OCI-LY7 (cell line): ENCODE measurements around the gene NME9.

ENCODE experiments used
- EZH2phosphoT487 ChIP-seq: fragments of 200-600 bp; sonication (generic); IDR thresholded peaks from 2 replicates; pipeline ENCODE4 v1.6.1; 2018; ENCODE audit warnings: low read depth, borderline replicate concordance, mild to moderate bottlenecking, mixed run types, antibody characterized with exemption, low read length, moderate library complexity, mixed read lengths
- TF ChIP-seq, protein P1 (sequence below): fragments of 200-600 bp; sonication (generic); conservative IDR thresholded peaks from 2 replicates; pipeline ENCODE4 v1.5.1; 2014; ENCODE audit warnings: mild to moderate bottlenecking, antibody characterized with exemption, low read length, moderate library complexity, mixed read lengths

GRCh38 chr3:138259126-138259525 lies 70.5 kb downstream of the NME9 start:
- TF ChIP-seq, protein P1, sequence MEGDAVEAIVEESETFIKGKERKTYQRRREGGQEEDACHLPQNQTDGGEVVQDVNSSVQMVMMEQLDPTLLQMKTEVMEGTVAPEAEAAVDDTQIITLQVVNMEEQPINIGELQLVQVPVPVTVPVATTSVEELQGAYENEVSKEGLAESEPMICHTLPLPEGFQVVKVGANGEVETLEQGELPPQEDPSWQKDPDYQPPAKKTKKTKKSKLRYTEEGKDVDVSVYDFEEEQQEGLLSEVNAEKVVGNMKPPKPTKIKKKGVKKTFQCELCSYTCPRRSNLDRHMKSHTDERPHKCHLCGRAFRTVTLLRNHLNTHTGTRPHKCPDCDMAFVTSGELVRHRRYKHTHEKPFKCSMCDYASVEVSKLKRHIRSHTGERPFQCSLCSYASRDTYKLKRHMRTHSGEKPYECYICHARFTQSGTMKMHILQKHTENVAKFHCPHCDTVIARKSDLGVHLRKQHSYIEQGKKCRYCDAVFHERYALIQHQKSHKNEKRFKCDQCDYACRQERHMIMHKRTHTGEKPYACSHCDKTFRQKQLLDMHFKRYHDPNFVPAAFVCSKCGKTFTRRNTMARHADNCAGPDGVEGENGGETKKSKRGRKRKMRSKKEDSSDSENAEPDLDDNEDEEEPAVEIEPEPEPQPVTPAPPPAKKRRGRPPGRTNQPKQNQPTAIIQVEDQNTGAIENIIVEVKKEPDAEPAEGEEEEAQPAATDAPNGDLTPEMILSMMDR, result no peak
- no peak for TF ChIP-seq EZH2phosphoT487
